Amygdala (tissue), 56 donors: ENCODE data around the gene DZIP1.

Source experiments
- DNase-seq, 56 donors: peaks; one replicate each; lab custom pipeline; 2025; lab: John Stamatoyannopoulos, UW

DZIP1 gene

DNA sequence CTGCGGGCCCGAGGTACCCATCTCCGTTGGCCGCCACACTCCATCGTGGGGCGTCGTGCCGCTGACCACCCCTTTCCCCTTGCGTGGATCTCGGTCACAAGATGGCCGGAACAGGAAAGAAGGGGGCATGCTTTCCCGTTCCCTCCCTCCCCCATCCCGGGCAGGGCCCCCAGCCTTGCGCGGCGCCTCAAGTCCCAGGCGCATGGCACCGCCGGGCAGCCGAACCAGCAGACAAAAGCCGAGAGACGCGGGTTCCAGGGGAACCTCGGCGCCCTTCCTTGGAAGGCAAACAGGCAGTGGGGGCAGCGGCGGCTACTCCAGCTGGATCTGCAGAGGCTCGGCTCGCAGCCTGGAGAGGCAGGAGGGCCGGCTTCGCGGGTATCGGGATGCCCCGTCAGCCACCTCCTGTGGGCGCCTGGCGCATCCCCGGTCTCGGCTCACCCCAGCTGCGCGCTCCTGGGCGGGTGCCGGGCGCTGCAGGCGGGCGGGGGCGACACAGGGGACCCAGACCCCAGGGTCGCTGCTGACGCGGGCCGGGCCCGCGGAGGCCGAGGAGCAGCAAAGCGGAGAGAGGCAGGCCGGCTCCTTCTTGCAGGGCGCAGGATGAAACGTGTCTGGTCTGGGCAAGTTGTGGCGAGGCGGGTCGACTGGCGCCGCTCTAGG lies 439 bp downstream of the DZIP1 start:
- peak in 28 of 56 donors; percentile 6 to 70 (median 37) for DNase-seq

DNA sequence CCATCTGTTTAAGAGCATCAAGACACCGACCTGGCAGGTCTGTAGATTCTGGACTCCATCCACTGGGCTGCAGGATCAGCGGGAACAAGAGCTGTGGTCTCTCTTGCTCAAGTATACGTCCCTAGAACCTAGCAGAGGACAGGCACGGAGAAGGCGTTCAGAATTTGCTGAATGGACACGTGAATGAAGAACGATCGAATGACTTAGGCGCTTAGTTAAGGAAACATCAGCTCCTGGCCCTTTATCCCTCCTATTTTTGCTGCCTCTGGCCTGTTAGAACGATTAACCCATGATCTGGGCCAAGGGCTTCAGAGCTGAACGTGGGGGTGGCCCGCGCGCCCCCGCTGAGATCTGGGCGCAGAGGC lies 953 bp downstream of the DZIP1 start:
- peak in 4 of 56 donors; percentile 34 to 60 (median 40) for DNase-seq

DNA sequence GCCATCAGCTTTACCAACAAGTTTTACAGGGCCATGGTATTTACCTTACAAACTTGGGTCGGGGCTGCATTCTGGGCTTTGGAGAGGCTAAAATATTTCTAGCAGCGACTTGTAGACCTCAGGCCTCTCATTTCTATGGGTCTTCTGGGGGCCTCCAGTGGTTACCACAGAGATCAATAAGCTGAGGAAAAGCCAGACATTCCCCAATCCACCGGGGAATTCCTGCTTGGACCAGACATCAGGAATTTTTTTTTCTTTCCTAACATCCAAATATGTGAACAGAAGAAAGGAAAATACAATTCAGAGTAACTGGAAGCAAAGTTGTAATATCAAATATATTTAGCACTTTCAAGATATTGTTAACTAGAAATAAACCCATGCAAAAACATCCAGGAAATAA lies 1.5 kb downstream of the DZIP1 start:
- DNase-seq: no peak

DNA sequence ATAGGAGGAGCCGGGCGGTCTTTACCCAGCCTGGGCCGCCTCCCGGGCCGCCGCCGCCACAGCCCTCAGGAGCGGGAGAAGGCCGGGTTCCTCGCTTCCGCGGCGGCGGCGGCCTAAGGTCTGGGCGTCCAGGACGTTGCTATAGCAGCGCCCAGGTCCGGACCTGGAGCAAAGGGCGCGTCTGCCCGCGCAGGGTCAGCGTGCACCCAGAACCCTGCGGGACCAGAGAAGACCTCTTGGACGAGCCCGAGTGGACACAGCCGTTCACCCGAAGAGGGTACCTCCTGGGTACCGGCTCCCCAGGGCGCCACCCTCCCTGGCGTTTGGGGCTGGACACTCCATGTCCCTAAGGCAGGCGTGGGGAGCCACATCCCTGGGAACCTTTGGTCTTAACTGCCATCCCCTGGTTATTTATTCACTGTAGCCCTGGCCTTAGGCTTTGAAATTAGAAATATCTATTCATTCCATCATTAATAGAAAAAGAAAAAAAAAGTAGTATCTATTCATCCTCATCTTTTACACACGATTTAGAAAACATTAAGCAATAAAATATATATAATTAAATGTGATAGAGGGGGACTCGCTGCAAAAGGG lies 2.4 kb downstream of the DZIP1 start:
- peak in 12 of 56 donors; percentile 3 to 40 (median 12) for DNase-seq

DNA sequence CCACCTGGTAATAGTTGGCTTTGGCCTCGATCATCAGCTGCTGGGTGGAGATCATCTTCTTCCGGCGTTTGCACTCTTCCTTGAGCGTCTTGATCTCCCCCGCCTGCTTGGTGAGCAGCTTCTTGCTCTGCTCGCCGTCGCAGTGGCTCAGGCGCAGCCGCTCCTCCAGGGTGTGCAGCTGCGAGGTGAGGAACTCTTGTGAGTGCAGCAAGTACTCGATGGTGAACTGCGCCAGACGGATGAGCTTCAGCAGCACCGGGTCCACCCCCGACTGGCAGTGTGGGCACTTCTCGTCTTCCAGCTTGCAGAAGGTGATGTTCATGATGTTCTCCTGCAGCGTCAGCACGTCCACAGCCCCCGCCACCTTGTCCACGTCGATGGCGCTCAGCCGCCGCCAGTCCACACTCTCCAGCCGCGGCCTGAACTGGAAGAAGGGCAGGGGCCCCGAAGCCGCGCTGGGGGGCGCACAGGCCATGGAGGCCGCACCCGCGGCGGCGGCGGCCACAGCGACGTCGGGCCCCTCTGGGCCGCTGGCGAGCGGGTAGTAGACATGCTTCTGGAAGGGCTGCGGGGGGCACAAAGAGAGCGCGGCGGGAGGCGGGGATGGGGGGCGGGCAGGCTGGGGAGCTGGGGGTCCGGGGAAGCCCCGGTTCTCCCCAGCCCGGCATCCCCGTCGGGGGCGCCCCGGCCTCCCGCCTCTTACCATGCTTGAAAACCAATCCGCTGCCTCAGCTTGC lies 3.0 kb downstream of the DZIP1 start:
- DNase-seq: peak in 14 of 56 donors; percentile 2 to 23 (median 12)

DNA sequence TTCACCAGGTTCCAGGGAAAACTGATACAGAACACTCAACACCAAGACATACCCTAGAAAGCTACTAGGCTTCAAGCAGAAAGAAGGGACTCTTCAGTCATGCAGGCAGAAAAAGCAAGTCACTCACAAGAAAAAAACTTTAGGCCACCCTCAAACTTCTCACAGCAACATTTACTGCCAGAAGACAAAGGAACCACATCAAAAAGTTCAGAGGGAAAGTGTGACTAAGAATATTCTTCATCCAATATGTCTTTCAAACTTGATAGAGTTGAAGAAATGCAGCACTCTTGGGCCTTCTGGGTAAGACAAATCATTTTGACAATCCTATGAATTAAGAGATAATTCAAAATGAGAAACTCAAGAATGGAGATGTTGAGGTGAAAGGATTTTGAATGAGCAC lies 7.7 kb downstream of the DZIP1 start:
- DNase-seq: no peak

DNA sequence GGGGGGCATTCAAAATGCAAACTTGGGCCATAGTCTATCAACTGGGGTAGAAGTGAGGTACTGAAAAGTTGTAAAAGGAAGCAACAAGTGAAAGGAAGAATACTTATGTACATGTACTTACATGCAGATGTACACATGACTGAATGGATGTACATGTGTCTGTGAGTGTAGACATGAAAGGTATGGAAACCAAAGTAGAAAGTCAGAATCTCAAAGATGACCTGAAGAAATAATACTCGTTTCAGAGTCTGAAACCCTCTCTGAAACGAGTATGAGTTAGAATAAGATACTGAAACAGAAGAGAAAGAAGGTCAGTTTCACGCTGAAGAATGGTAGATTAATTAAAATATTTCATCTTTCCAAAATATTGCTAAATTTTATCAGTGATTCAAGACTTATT lies 13.9 kb downstream of the DZIP1 start:
- no peak for DNase-seq

DNA sequence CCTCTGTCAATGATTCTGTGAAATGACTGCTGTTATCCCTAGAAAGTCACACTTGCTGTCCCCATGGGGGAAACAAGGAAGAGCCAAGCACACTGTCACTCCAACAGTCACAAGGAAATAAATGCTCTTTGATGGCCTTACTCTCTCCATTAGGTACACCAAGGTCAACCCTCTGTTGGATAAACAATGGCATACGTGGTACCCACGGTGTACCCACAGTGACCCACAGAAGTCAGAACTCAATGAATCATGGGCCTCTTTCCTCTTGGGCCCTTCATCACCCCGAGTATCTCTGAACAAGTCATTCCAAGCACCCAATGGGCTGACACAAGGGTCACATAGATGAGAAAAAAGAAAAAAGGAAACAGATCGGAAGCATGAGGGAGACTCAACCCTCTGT lies 15.4 kb downstream of the DZIP1 start:
- no peak for DNase-seq

DNA sequence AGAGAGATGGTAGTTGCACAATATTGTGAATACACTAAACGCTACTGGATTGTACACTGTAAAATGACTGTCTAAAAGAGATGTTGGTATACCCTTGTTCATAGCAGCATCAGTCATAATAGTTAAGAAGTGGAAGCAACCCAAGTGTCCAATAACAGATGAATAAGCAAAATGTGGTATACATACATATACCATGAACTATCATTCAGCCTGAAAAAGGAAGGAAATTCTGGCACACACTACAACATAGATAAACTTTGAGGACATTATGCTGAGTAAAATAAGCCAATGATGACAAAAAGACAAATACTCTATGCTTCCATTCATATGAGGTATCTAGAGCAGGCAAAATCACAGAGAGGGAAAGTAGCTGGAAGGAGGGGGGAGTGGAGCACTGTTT lies 16.0 kb downstream of the DZIP1 start:
- DNase-seq: no peak

DNA sequence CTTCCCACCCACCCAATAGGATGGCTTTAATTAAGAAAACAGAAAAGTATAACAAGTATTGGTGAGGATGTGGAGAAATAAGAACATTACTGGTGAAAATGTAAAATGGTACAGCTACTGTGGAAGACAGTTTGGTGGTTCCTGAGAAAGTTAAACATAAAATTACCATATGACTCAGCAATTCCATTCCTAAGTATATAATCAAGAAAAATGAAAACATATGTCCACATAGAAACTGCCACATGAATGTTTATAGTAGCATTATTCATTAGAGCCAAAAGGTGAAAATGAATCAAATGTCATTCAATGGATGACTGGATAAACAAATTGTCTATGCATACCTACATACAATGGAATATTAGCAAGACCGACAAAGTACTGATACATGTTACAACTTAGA lies 16.9 kb downstream of the DZIP1 start:
- DNase-seq: no peak

DNA sequence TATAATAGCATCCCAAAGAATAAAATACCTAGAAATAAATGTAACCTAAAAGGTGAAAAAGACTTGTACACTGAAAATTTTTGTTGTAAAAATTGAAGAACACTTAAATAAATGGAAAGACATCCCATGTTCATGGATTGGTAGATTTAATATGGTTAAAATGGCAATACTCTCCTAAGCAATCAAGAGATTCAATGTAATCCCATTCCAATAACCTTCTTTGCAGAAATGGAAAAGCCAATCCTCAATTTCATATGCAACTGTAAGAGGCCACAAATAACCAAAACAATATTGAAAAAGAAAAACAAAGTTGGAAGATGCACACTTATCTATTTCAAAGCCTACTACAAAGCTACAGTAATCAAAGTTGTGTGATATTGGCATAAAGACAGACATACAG lies 17.7 kb downstream of the DZIP1 start:
- no peak for DNase-seq

DNA sequence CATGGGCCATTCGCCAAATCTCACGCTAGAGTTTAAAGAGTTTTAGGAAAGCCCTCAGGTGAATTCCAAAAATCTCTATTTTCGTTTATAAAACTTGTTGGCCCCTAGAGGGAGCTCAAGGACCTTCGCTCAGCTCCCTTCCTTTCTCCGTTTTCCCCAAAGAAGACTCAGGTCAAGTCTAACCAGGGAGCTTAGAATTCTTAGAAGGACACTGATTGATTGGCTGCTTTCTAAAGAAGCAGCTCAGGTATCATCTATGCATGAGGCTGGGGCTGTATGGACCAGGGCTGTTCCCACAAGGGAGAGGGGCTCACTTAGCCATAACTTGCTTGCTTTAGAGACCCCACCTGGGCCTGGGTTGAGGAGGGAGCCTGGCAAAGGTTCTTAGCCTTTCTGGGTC lies 20.5 kb downstream of the DZIP1 start:
- DNase-seq: peak in 4 of 56 donors; percentile 1 to 16 (median 3)

DNA sequence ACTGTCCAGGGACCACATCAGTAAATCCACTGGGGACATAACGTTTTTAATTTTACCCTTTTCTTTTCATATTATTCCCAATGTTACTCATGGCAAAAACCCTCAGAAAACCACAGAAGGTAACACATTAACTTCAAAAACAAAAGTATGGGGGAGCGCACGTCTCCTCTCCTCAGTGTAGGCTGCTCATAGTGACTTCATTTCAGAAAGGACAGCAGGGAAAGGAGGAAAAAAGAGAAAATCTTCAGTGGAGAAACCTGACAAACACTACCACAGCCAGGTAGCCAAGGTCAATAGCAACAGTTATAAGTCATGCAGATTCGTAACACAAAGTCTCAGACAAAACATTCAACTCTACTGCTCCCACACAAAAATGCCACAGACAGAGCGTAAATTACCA lies 21.4 kb downstream of the DZIP1 start:
- DNase-seq: no peak

DNA sequence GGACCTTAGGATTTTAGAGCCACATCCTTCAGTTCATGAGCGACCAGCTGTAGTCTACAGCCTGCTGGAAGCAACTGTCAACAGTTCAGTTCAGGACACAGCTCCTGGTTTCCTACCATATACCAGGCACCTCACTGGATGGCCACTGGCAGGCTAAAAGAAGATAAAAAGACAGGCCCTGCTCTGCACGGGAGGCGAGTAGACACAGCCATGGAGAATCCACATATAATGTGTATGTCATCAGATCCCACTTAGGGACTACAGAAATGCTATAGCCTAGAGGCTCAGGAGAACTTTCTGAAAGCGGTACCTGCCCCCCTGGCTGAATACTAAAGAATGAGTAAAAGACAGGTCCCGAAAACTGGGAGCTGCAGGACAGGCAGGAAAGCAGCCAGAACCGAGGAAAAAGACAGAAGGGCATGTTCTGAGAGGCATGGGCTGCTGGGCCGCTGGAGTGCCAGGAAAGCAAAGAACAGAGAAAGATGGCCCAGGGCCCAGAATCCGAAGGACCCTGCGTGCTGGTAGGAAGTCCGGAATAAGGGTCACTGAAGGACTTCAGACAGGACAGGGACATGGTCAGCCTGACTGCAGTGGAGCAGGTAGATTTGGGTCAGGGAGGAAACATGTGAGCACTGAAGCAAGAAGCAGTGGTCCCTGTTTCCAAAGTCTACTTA lies 23.5 kb downstream of the DZIP1 start:
- peak in 34 of 56 donors; percentile 3 to 72 (median 32) for DNase-seq

DNA sequence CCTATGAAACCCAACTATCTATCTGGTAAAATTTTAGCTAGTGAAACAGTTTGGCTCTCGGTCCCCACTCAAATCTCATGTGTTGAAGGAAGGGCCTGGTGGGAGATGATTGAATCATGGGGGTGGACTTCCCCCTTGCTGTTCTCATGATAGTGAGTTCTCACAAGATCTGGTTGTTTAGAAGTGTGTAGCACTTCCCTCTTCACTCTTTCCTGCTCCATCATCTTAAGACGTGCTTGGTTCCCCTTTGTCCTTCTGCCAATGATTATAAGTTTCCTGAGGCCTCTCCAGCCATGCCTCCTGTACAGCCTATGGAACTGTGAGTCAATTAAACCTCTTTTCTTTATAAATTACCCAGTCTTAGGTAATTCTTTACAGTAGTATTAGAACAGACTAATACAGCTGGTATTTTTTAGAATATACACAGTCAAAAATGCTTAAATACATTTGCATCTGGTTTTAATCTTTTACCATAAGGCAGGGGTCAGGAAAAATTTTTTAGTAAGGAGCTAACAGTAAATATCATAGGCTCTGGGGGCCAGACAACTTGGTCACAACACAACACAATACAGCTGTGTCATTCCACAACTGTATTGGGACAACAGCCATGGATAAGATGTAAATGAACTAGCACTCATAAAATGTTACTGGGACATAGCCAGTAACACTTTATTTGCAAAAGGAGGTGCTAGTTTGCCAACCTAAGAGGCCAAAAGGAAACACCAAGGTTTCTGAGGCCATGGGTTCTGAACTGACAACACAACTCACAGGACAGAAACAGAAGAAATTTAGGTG lies 24.3 kb downstream of the DZIP1 start:
- DNase-seq: no peak

DNA sequence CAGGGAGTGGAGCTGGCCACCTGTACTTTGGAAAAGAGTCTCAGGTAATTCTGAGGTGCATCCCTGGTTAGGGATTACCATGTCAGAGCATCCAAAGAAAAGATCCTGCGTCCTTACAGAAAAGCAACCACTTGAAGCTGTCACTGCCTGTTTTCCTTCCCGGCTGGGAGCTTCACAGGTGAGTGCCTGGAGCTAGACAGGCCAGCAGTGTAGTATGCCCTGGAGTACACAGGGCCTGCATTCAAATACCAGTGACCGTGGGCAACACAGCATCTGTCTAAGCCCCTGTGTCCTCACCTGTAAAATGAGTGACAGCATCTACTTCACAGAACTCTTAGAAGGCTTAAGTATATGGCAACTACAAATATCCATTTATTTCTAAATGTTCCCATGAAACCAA lies 29.0 kb downstream of the DZIP1 start:
- DNase-seq: no peak

DNA sequence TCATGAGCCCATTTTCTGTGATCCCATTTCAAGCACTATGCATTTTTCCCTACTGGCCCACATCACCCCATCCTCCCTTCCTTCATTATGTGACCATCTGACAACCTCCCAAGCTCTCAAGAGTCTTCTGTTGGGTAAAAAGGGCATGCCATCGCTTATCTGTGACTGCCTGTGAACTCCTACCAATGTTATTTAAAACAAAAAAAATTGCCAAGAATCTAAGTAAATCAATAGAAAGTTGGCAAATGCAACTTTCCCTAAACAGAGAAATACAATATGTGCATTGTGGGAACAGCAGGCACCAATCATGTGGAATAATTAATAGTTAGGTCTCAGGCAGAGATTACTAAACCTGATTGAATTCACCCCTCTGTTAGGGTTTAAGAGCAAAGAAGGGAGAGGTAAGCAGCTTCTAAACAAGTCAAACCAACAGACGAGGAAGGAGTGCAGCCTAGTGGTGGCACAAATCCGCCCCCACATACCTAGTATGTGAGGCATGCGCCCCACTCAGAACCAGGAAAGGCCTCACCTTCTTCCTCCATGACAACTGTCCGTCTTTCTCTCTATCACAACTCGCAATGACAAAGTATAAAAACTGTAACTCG lies 29.8 kb downstream of the DZIP1 start:
- no peak for DNase-seq

DNA sequence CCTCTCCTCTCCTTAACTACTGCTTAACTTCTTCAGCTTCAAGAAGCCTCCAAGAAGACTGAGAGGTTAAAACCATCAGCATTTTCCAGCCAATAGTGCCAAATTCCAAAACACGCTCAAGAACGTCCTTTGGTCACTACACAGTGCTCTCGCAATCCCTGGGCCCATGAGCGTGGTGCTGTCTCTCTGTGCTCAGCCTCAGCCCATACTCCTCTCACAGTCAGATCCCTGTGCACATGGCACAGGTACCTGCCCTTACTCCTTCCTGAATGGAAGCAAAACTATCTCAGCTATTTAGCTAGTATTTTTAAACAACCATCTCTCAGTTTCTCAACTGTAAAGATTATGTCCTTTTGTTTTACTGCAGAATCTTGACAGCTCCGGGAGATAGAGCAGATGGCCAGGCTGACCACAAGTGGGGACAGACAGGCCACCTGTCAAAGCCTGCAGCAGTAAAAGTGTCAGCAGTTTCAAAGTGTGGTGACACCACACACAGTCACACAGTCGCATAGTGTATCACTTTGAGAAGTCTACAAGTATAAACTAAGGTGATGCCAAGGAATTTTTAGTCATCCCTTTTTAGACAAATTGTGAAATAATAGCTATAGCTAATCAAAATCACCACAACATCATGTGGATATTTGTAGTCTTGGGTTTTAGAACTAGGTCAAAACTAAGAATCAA lies 35.7 kb downstream of the DZIP1 start:
- DNase-seq: no peak

DNA sequence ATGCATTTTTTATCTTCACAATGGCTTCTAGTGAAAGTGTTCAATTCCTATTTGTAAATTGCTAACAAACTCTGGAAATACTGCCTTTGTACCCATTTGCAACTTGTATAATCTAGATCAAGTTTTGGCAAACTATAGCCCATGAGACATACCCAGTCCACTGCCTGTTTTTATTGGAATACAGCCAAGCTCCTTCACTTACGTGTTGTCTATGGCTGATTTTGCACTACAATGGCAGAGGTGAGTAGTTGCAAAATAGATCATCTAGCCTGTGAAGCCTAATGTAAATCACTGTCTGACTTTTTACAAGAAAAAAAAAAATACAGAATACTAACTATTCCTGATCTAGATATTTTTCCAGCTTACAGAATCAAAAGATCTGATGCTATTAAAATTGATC lies 37.1 kb downstream of the DZIP1 start:
- no peak for DNase-seq
